ENCODE measurements around the gene B4GAT1. TPM values are rescaled to one million over a fixed set of nuclear protein-coding genes. Genes with fewer than 3 reads are reported as not detected.

The B4GAT1 gene
- total and polyA plus RNA-seq, 10 of the 15 experiments (the other 5 are each of a cell fraction or from before 2014, with no cell fraction given): 0.55 to 11.1 (median 4.3) TPM

Small RNA genes within 50 kb of the gene (small RNA-seq; reads per million reads assigned to genes)
- gene RF00017: not detected
- not detected for gene RNU1-84P

Other genes with a start within 250 kb of the B4GAT1 start
Only the 7 nearest of the 19 such genes appear.
- 0.38 and 0.62 TPM in 2 replicates for gene CNIH2, start 69.5 kb downstream of the B4GAT1 start, total RNA-seq (2014; rRNA removed)
- gene CNIH2, start 69.5 kb downstream of the B4GAT1 start, total RNA-seq (2014; rRNA removed; fragmentation: Illumina TruSeq; extraction: Trizol): 0.23 and 0.27 TPM in 2 replicates
- gene CNIH2, start 69.5 kb downstream of the B4GAT1 start, total RNA-seq (2021): 1.2 and 2.0 TPM in 2 replicates
- gene CNIH2, start 69.5 kb downstream of the B4GAT1 start, polyA plus RNA-seq (2011; rRNA removed): 0.73 and 0.76 TPM in 2 replicates
- gene CNIH2, start 69.5 kb downstream of the B4GAT1 start, polyA plus RNA-seq (2014; fragmentation: Illumina TruSeq; extraction: Trizol): 0.82 and 0.90 TPM in 2 replicates
- under 1 TPM in 1 of 2 experiments, not detected in 1; 0.07 TPM for gene CNIH2, start 69.5 kb downstream of the B4GAT1 start, polyA plus RNA-seq (2014; fragmentation: Nextera tagmentation; extraction: Ambion mirVana)
- gene CNIH2, start 69.5 kb downstream of the B4GAT1 start, polyA plus RNA-seq (2014; rRNA removed): 1.0 and 1.3 TPM in 2 replicates
- under 1 TPM in 1 of 2 experiments, not detected in 1; 0.19 TPM for gene CNIH2, start 69.5 kb downstream of the B4GAT1 start, polyA plus RNA-seq (2016; fragmentation: Nextera tagmentation; extraction: Ambion mirVana)
- 97.7 and 123 TPM in 2 replicates for gene YIF1A, start 58.5 kb downstream of the B4GAT1 start, total RNA-seq (2014; rRNA removed)
- gene YIF1A, start 58.5 kb downstream of the B4GAT1 start, total RNA-seq (2014; rRNA removed; fragmentation: Illumina TruSeq; extraction: Trizol): 30.4 and 37.3 TPM in 2 replicates
- gene YIF1A, start 58.5 kb downstream of the B4GAT1 start, total RNA-seq (2021): 84.0 and 91.0 TPM in 2 replicates
- 17.2 and 40.2 TPM in 2 replicates for gene YIF1A, start 58.5 kb downstream of the B4GAT1 start, polyA plus RNA-seq (2011; rRNA removed)
- 40.0 and 52.5 TPM in 2 replicates for gene YIF1A, start 58.5 kb downstream of the B4GAT1 start, polyA plus RNA-seq (2014; fragmentation: Illumina TruSeq; extraction: Trizol)
- gene YIF1A, start 58.5 kb downstream of the B4GAT1 start, polyA plus RNA-seq (2014; fragmentation: Nextera tagmentation; extraction: Ambion mirVana): 10 to 100 TPM in 1 of 2 experiments, 1 to 10 TPM in 1; 6.6 to 17.5 TPM
- gene YIF1A, start 58.5 kb downstream of the B4GAT1 start, polyA plus RNA-seq (2014; rRNA removed): 93.2 and 96.0 TPM in 2 replicates
- gene YIF1A, start 58.5 kb downstream of the B4GAT1 start, polyA plus RNA-seq (2016; fragmentation: Nextera tagmentation; extraction: Ambion mirVana): 100 to 1,000 TPM; 111 to 128 TPM
- gene TMEM151A, start 55.7 kb downstream of the B4GAT1 start, total RNA-seq (2014; rRNA removed): not detected in 2 replicates
- gene TMEM151A, start 55.7 kb downstream of the B4GAT1 start, total RNA-seq (2014; rRNA removed; fragmentation: Illumina TruSeq; extraction: Trizol): not detected in 2 replicates
- 0.11 TPM in 1 of 2 replicates, not detected in the other for gene TMEM151A, start 55.7 kb downstream of the B4GAT1 start, total RNA-seq (2021)
- not detected in 2 replicates for gene TMEM151A, start 55.7 kb downstream of the B4GAT1 start, polyA plus RNA-seq (2011; rRNA removed)
- not detected in 2 replicates for gene TMEM151A, start 55.7 kb downstream of the B4GAT1 start, polyA plus RNA-seq (2014; fragmentation: Illumina TruSeq; extraction: Trizol)
- not detected for gene TMEM151A, start 55.7 kb downstream of the B4GAT1 start, polyA plus RNA-seq (2014; fragmentation: Nextera tagmentation; extraction: Ambion mirVana)
- gene TMEM151A, start 55.7 kb downstream of the B4GAT1 start, polyA plus RNA-seq (2014; rRNA removed): 0.04 TPM in 1 of 2 replicates, not detected in the other
- gene TMEM151A, start 55.7 kb downstream of the B4GAT1 start, polyA plus RNA-seq (2016; fragmentation: Nextera tagmentation; extraction: Ambion mirVana): not detected
- gene CD248, start 30.6 kb downstream of the B4GAT1 start, total RNA-seq (2014; rRNA removed): not detected in 2 replicates
- gene CD248, start 30.6 kb downstream of the B4GAT1 start, total RNA-seq (2014; rRNA removed; fragmentation: Illumina TruSeq; extraction: Trizol): not detected in 2 replicates
- 0.13 and 0.21 TPM in 2 replicates for gene CD248, start 30.6 kb downstream of the B4GAT1 start, total RNA-seq (2021)
- not detected in 2 replicates for gene CD248, start 30.6 kb downstream of the B4GAT1 start, polyA plus RNA-seq (2011; rRNA removed)
- gene CD248, start 30.6 kb downstream of the B4GAT1 start, polyA plus RNA-seq (2014; fragmentation: Illumina TruSeq; extraction: Trizol): not detected in 2 replicates
- not detected for gene CD248, start 30.6 kb downstream of the B4GAT1 start, polyA plus RNA-seq (2014; fragmentation: Nextera tagmentation; extraction: Ambion mirVana)
- gene CD248, start 30.6 kb downstream of the B4GAT1 start, polyA plus RNA-seq (2014; rRNA removed): not detected in 2 replicates
- gene CD248, start 30.6 kb downstream of the B4GAT1 start, polyA plus RNA-seq (2016; fragmentation: Nextera tagmentation; extraction: Ambion mirVana): under 1 TPM; 0.10 to 0.20 TPM
- gene RIN1, start 11.2 kb downstream of the B4GAT1 start, total RNA-seq (2014; rRNA removed): 0.11 and 0.49 TPM in 2 replicates
- gene RIN1, start 11.2 kb downstream of the B4GAT1 start, total RNA-seq (2014; rRNA removed; fragmentation: Illumina TruSeq; extraction: Trizol): 0.09 and 0.13 TPM in 2 replicates
- gene RIN1, start 11.2 kb downstream of the B4GAT1 start, total RNA-seq (2021): 0.48 and 0.69 TPM in 2 replicates
- 0.04 and 0.22 TPM in 2 replicates for gene RIN1, start 11.2 kb downstream of the B4GAT1 start, polyA plus RNA-seq (2011; rRNA removed)
- 0.41 TPM in 1 of 2 replicates, not detected in the other for gene RIN1, start 11.2 kb downstream of the B4GAT1 start, polyA plus RNA-seq (2014; fragmentation: Illumina TruSeq; extraction: Trizol)
- under 1 TPM in 1 of 2 experiments, not detected in 1; 0.04 TPM for gene RIN1, start 11.2 kb downstream of the B4GAT1 start, polyA plus RNA-seq (2014; fragmentation: Nextera tagmentation; extraction: Ambion mirVana)
- 0.47 and 0.54 TPM in 2 replicates for gene RIN1, start 11.2 kb downstream of the B4GAT1 start, polyA plus RNA-seq (2014; rRNA removed)
- under 1 TPM; 0.15 to 0.43 TPM for gene RIN1, start 11.2 kb downstream of the B4GAT1 start, polyA plus RNA-seq (2016; fragmentation: Nextera tagmentation; extraction: Ambion mirVana)
- gene BRMS1, start 2.5 kb downstream of the B4GAT1 start, total RNA-seq (2014; rRNA removed): 63.5 and 64.0 TPM in 2 replicates
- gene BRMS1, start 2.5 kb downstream of the B4GAT1 start, total RNA-seq (2014; rRNA removed; fragmentation: Illumina TruSeq; extraction: Trizol): 38.7 and 42.4 TPM in 2 replicates
- 49.6 and 54.7 TPM in 2 replicates for gene BRMS1, start 2.5 kb downstream of the B4GAT1 start, total RNA-seq (2021)
- gene BRMS1, start 2.5 kb downstream of the B4GAT1 start, polyA plus RNA-seq (2011; rRNA removed): 28.9 and 33.7 TPM in 2 replicates
- gene BRMS1, start 2.5 kb downstream of the B4GAT1 start, polyA plus RNA-seq (2014; fragmentation: Illumina TruSeq; extraction: Trizol): 11.6 and 29.1 TPM in 2 replicates
- gene BRMS1, start 2.5 kb downstream of the B4GAT1 start, polyA plus RNA-seq (2014; fragmentation: Nextera tagmentation; extraction: Ambion mirVana): 1 to 10 TPM; 2.1 to 8.6 TPM
- 58.6 and 59.9 TPM in 2 replicates for gene BRMS1, start 2.5 kb downstream of the B4GAT1 start, polyA plus RNA-seq (2014; rRNA removed)
- 10 to 100 TPM; 82.5 to 85.3 TPM for gene BRMS1, start 2.5 kb downstream of the B4GAT1 start, polyA plus RNA-seq (2016; fragmentation: Nextera tagmentation; extraction: Ambion mirVana)
- gene SLC29A2, start 24.1 kb upstream of the B4GAT1 start, total RNA-seq (2014; rRNA removed): 2.2 TPM in 2 replicates
- 1.5 TPM in 2 replicates for gene SLC29A2, start 24.1 kb upstream of the B4GAT1 start, total RNA-seq (2014; rRNA removed; fragmentation: Illumina TruSeq; extraction: Trizol)
- 4.7 and 6.0 TPM in 2 replicates for gene SLC29A2, start 24.1 kb upstream of the B4GAT1 start, total RNA-seq (2021)
- 1.5 and 3.4 TPM in 2 replicates for gene SLC29A2, start 24.1 kb upstream of the B4GAT1 start, polyA plus RNA-seq (2011; rRNA removed)
- gene SLC29A2, start 24.1 kb upstream of the B4GAT1 start, polyA plus RNA-seq (2014; fragmentation: Illumina TruSeq; extraction: Trizol): 2.7 and 3.5 TPM in 2 replicates
- gene SLC29A2, start 24.1 kb upstream of the B4GAT1 start, polyA plus RNA-seq (2014; fragmentation: Nextera tagmentation; extraction: Ambion mirVana): under 1 TPM; 0.27 to 0.44 TPM
- gene SLC29A2, start 24.1 kb upstream of the B4GAT1 start, polyA plus RNA-seq (2014; rRNA removed): 7.5 and 7.7 TPM in 2 replicates
- 1 to 10 TPM; 1.9 to 2.1 TPM for gene SLC29A2, start 24.1 kb upstream of the B4GAT1 start, polyA plus RNA-seq (2016; fragmentation: Nextera tagmentation; extraction: Ambion mirVana)